HepG2 (cell line): ENCODE results near the gene COL5A1. TPM values are rescaled to one million over a fixed set of nuclear protein-coding genes. Genes with fewer than 3 reads are reported as not detected.

Experiments used
- ATAC-seq: fragments of 200-7000 bp; cut with Tn5 transposase; 3 replicates; pipeline ENCODE4 v1.9.1; 2020; ENCODE audit warnings: mild to moderate bottlenecking, moderate library complexity
- BruUV-seq: library from RNA; stranded (reverse); fragments of 400-500 nt; replicated peaks from 2 replicates; lab custom pipeline; 2021; lab: Mats Ljungman, UMichigan
- CTCF ChIA-PET: fragments of 300-600 bp; formaldehyde crosslinking; extraction: SDS; loops from one replicate; lab custom pipeline; 2021; ENCODE audit warnings: low total read pairs, inconsistent platforms, low intra/inter-chr PET ratio; lab: Yijun Ruan, JAX
- POLR2A ChIA-PET: fragments of 350-600 bp; sonication (Branson Sonifier 250); formaldehyde crosslinking; loops from one replicate; lab custom pipeline; 2020; ENCODE audit warnings: antibody characterized with exemption, inconsistent platforms; lab: Yijun Ruan, JAX
- DNase-seq: peaks from one replicate; pipeline ENCODE4 v3.0.0-alpha.2; 2015; ENCODE audit warnings: low spot score
- FAIRE-seq: peaks from 3 replicates; lab custom pipeline; 2011; peaks lifted over from hg19 to GRCh38; lab: Jason Lieb, UNC
- H2AFZ ChIP-seq: one replicate; pipeline ENCODE4 v1.6.1; 2011; ENCODE audit warnings: low read length, inconsistent platforms
- H3K27ac ChIP-seq: fragments of 300-600 bp; 3 replicates; pipeline ENCODE4 v1.8.0; 2011; ENCODE audit warnings: mixed run types, mild to moderate bottlenecking, mixed read lengths, low read length, inconsistent platforms; ENCODE audit not compliant: insufficient read depth; ENCODE audit errors: extremely low read length
- H3K27me3 ChIP-seq, 2 experiments: fragments of 200-600 bp in 1 of 2; 2 replicates in 1 of 2; 3 replicates in 1 of 2; pipeline versions ENCODE4 v1.6.0 to v1.8.0; 2011; ENCODE audit warnings: low read length in 2 of 2, mild to moderate bottlenecking in 2 of 2, moderate library complexity in 2 of 2, inconsistent platforms in 1 of 2; ENCODE audit not compliant: insufficient read depth in 2 of 2, control insufficient read depth in 1 of 2
- H3K36me3 ChIP-seq, 2 experiments: fragments of 200-600 bp in 1 of 2; replicated peaks in 1 of 2; 2 replicates in 1 of 2; 3 replicates in 1 of 2; pipeline versions ENCODE4 v1.5.1 to v1.8.0; 2011; ENCODE audit warnings: low read length in 2 of 2, inconsistent platforms in 1 of 2; ENCODE audit not compliant: insufficient read depth in 2 of 2, control insufficient read depth in 1 of 2
- H3K4me1 ChIP-seq: 2 replicates; pipeline ENCODE4 v1.5.1; 2012; ENCODE audit warnings: low read length, inconsistent platforms; ENCODE audit not compliant: insufficient read depth
- H3K4me2 ChIP-seq: 2 replicates; pipeline ENCODE4 v1.6.0; 2011; ENCODE audit warnings: low read depth, low read length, inconsistent platforms
- H3K4me3 ChIP-seq, 3 experiments: fragments of 200-600 bp in 1 of 3; sonication (generic), shearing (Covaris generic) in 1 of 3; replicated peaks in 1 of 3; 2 replicates each; pipeline ENCODE4 v1.5.1; 2011 to 2016; ENCODE audit warnings: low read length in 3 of 3, inconsistent platforms in 2 of 3, low read depth in 2 of 3, mild to moderate bottlenecking in 2 of 3, control low read depth in 1 of 3, mixed read lengths in 1 of 3; ENCODE audit not compliant: insufficient read depth in 1 of 3
- H3K79me2 ChIP-seq: one replicate; pipeline ENCODE4 v1.6.1; 2011; ENCODE audit warnings: low read length, inconsistent platforms; ENCODE audit not compliant: insufficient read depth
- H3K9ac ChIP-seq: 2 replicates; pipeline ENCODE4 v1.6.0; 2011; ENCODE audit warnings: mild to moderate bottlenecking, low read depth, low read length, inconsistent platforms; ENCODE audit not compliant: insufficient read depth
- H3K9me3 ChIP-seq: 2 replicates; pipeline ENCODE4 v1.5.1; 2012; ENCODE audit warnings: mild to moderate bottlenecking, low read length
- H4K20me1 ChIP-seq: 2 replicates; pipeline ENCODE4 v1.6.0; 2011; ENCODE audit warnings: inconsistent platforms, mild to moderate bottlenecking, low read length, moderate library complexity; ENCODE audit not compliant: insufficient read depth
- ATAD3A ChIP-seq: sonication (generic); formaldehyde crosslinking; IDR thresholded peaks from 2 replicates; pipeline ENCODE4 v1.4.0; 2020; ENCODE audit warnings: missing genetic modification reagents
- DPF2 ChIP-seq: sonication (generic); formaldehyde crosslinking; IDR thresholded peaks from 2 replicates; pipeline ENCODE4 v1.4.0; 2020; ENCODE audit warnings: mild to moderate bottlenecking, low read depth, missing genetic modification reagents, borderline replicate concordance
- ELF3 ChIP-seq: IDR thresholded peaks from 2 replicates; pipeline ENCODE4 v1.6.1; 2016; ENCODE audit warnings: missing genetic modification reagents, missing compliant biosample characterization
- FOXK1 ChIP-seq: sonication (generic); formaldehyde crosslinking; IDR thresholded peaks from 2 replicates; pipeline ENCODE4 v1.4.0; 2020; ENCODE audit warnings: low read depth, missing genetic modification reagents, borderline replicate concordance
- HNRNPH1 ChIP-seq: fragments of 200-400 bp; formaldehyde crosslinking; optimal IDR thresholded peaks from 2 replicates; pipeline ENCODE3; 2017; ENCODE audit warnings: mild to moderate bottlenecking, low read depth, low read length
- MLX ChIP-seq: IDR thresholded peaks from 2 replicates; pipeline ENCODE4 v1.6.1; 2016
- RBM39 ChIP-seq: fragments of 200-400 bp; formaldehyde crosslinking; IDR thresholded peaks from one replicate; pipeline ENCODE4 v1.6.1; 2018; ENCODE audit warnings: antibody characterized with exemption, mild to moderate bottlenecking, low read depth, low read length; ENCODE audit not compliant: poor library complexity, severe bottlenecking
- WIZ ChIP-seq: sonication (generic); formaldehyde crosslinking; IDR thresholded peaks from 2 replicates; pipeline ENCODE4 v1.5.1; 2020; ENCODE audit warnings: mild to moderate bottlenecking, missing genetic modification reagents
- ZBTB25 ChIP-seq: IDR thresholded peaks from 2 replicates; pipeline ENCODE4 v1.6.1; 2018; ENCODE audit warnings: missing genetic modification reagents
- ZNF253 ChIP-seq: sonication (generic); formaldehyde crosslinking; IDR thresholded peaks from 2 replicates; pipeline ENCODE4 v1.8.0; 2022; ENCODE audit warnings: mild to moderate bottlenecking, missing genetic modification reagents, borderline replicate concordance
- ZNF670 ChIP-seq: sonication (generic); formaldehyde crosslinking; IDR thresholded peaks from 2 replicates; pipeline ENCODE4 v1.8.0; 2022; ENCODE audit warnings: mild to moderate bottlenecking, missing genetic modification reagents, borderline replicate concordance
- WGBS: methylation state at CpG from one replicate; pipeline ENCODE4 v1.1.6; 2017; ENCODE audit warnings: low lambda C conversion rate; 5-methylcytosine and 5-hydroxymethylcytosine counted together
- in situ Hi-C: cut with HindIII; loops from 2 replicates; pipeline ENCODE4 v1.10.0; 2017; ENCODE audit warnings: low pct_unique_long_range_greater_than_20kb; ENCODE audit not compliant: extremely low pct_ligation_motif_present
- intact Hi-C: fragments of 100-400 bp; cut with micrococcal nuclease; formaldehyde crosslinking; loops from one replicate; pipeline ENCODE4 v1.10.0; 2022; ENCODE audit not compliant: unreplicated experiment
- polyA plus RNA-seq, 8 experiments: library from polyadenylated mRNA; depleted of rRNA in 3 of 8; stranded (reverse) in 7 of 8; unstranded in 1 of 8; fragments of >200 nt; fragmentation: Illumina TruSeq in 4 of 8; extraction: Trizol in 4 of 8; gene quantifications; 2 replicates each; pipeline versions ENCODE4 v1.2.1 to v1.2.3, GENCODE V29; 2011 to 2016; ENCODE audit warnings: low read depth in 4 of 8, missing spikeins in 1 of 8, mixed read lengths in 1 of 8; ENCODE audit not compliant: insufficient read depth in 1 of 8
- total RNA-seq, 5 experiments: library from RNA; depleted of rRNA; stranded (reverse); fragments of >200 nt; fragmentation: Illumina TruSeq; extraction: Trizol; gene quantifications; 2 replicates each; pipeline ENCODE4 v1.2.3, GENCODE V29; 2016; ENCODE audit warnings: low read depth in 1 of 5
- TF ChIP-seq, protein P1 (sequence below): sonication (generic); formaldehyde crosslinking; IDR thresholded peaks from 2 replicates; pipeline ENCODE4 v1.5.0; 2020; ENCODE audit warnings: missing genetic modification reagents, mild to moderate bottlenecking, borderline replicate concordance

COL5A1 gene
- total and polyA plus RNA-seq, 2 of the 13 experiments (the other 11 are each of a cell fraction or from before 2014, with no cell fraction given) = not detected

DNA sequence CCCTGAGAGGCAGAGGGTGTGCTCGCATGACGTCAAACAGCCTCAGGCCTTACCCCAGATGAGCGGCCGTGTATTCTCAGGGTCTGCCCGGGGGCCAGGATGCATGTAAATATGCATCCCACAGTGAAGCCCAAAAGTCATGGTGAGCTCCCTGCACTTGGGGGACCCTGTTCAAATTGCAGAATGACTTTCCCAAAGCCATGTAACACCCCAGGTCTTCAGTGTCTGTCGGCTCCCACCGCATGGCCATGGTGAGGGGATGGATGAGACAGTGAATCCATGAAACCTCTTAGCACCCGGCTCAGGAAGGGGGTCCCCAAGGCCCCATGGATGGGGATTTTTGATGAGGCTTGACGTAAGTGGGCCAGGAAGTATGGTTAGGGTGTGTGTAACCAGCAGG, 9.3 kb upstream of the COL5A1 start:
- intact Hi-C loops (no loop called here), in situ Hi-C loops (no loop called here)
- FAIRE-seq = no peak
- ChIA-PET CTCF (no interaction called here), POLR2A (no interaction called here)
- Histone ChIP-seq H3K4me1 (no peaks in the 10 kb centered on the region), H4K20me1 (no peaks in the 10 kb centered on the region; the same call in 1 of the 2 replicates), H3K4me2 (no peak overlapping the region), H3K9me3 (no peaks in the 10 kb centered on the region), H3K9ac (no peak overlapping the region), H3K79me2 (no peaks in the 10 kb centered on the region), H2AFZ (no peak overlapping the region), H3K36me3 (no peaks in the 10 kb centered on the region), H3K27me3 (peaks cover 11 to 77% of the 10 kb centered on the region in 2 experiments; a peak in 4 of 5 replicates), H3K27ac (no peak overlapping the region), H3K4me3 (no peak overlapping the region)
- WGBS = 0% methylated on average over 3 of the region's 9 CpGs
- no TSS peak for BruUV-seq
- DNase-seq = no peak
- ATAC-seq = no peak
- no peak for TF ChIP-seq MLX (CRISPR knock-in tag)
- TF ChIP-seq WIZ (CRISPR knock-in tag) = no peak
- TF ChIP-seq ATAD3A (CRISPR knock-in tag) = no peak
- no peak for TF ChIP-seq ZBTB25 (CRISPR knock-in tag)

DNA sequence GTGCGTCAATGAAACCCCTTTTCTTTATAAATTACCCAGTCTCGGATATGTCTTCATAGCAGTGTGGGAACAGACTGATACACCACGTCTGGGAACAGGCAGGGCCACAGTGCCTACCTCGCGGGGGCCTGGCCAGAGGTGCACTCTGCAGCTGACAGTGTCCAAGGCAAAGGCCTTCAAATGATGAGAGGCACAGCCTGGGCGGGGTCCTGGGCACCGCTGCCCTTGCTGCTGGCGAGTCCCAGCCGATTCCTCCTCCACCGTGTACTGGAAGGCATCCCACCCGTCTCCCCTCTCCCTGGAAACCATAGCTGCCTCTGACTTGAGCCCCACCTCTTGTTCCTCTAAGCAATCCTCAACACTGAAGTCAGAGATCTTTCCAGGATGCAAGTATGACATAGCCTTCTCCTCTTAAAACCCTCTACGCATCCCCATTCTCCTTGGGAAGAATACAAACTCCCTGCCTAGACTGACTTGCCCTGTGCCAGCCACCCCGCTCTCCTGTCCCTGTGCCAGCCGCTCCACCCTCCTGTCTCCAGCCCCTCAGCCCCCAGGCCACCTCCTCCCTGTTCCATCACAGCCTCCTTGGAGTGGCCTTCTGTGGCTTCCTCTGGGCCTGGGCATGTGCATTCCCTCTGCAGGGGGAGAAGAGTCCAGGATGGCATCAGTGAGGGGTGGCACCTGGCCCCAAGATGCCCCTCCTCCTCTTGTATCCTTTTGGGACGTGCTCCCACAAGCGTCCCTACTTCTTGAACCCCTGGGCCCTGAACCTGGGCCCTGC, 8.1 kb upstream of the COL5A1 start:
- no peak overlapping the region for H2AFZ ChIP-seq
- BruUV-seq = no TSS peak
- no peaks in the 10 kb centered on the region for H3K9me3 ChIP-seq
- no peaks in the 10 kb centered on the region; the same call in 1 of the 2 replicates for H4K20me1 ChIP-seq
- H3K4me2 ChIP-seq = no peak overlapping the region
- peaks cover 8 to 78% of the 10 kb centered on the region in 2 experiments; a peak in 3 of 5 replicates for H3K27me3 ChIP-seq
- H3K9ac ChIP-seq = no peak overlapping the region
- H3K36me3 ChIP-seq = no peaks in the 10 kb centered on the region
- WGBS = 22% methylated on average over 8 of the region's 16 CpGs
- in situ Hi-C loops (no loop called here), intact Hi-C loops (no loop called here)
- H3K4me1 ChIP-seq = no peaks in the 10 kb centered on the region
- no peak overlapping the region for H3K4me3 ChIP-seq
- ATAC-seq (no peak), FAIRE-seq (no peak), DNase-seq (no peak)
- ChIA-PET POLR2A (no interaction called here), CTCF (no interaction called here)
- no peak overlapping the region for H3K27ac ChIP-seq
- H3K79me2 ChIP-seq = no peaks in the 10 kb centered on the region
- TF ChIP-seq RBM39 (no peak), HNRNPH1 (no peak), ELF3 (CRISPR knock-in tag) (no peak), ZNF253 (CRISPR knock-in tag) (no peak), DPF2 (no peak), FOXK1 (CRISPR knock-in tag) (no peak), ZNF670 (CRISPR knock-in tag) (no peak)
- TF ChIP-seq, protein P1, sequence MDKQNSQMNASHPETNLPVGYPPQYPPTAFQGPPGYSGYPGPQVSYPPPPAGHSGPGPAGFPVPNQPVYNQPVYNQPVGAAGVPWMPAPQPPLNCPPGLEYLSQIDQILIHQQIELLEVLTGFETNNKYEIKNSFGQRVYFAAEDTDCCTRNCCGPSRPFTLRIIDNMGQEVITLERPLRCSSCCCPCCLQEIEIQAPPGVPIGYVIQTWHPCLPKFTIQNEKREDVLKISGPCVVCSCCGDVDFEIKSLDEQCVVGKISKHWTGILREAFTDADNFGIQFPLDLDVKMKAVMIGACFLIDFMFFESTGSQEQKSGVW (CRISPR knock-in tag) = no peak
